Thyroid gland (tissue), 4 donors: ENCODE results near the gene ZNF232. TPM values are rescaled to one million over a fixed set of nuclear protein-coding genes. Genes with fewer than 3 reads are reported as not detected.
"Not testable (repeated sequence)": the region's sequence is repeated elsewhere in the genome, so short reads cannot be mapped to it uniquely, and the experiment has no call there.

Experiments used
- DNase-seq, 2 donors: peaks; one replicate each; pipeline ENCODE4 v3.0.0-alpha.2; 2019
- H3K27ac ChIP-seq, 3 donors: fragments of 200-600 bp; sonication (generic); 1 replicate in 2 of 3; 2 replicates in 1 of 3; pipeline ENCODE4 v1.5.1; 2016 to 2019; ENCODE audit warnings: mild to moderate bottlenecking in 1 of 3, moderate library complexity in 1 of 3
- H3K27me3 ChIP-seq: fragments of 200-600 bp; sonication (generic); one replicate; pipeline ENCODE4 v1.5.1; 2019
- H3K36me3 ChIP-seq, 2 donors: fragments of 200-600 bp; sonication (generic); one replicate each; pipeline ENCODE4 v1.5.1; 2016 to 2019
- H3K4me1 ChIP-seq, 2 donors: fragments of 200-600 bp; sonication (generic); one replicate each; pipeline ENCODE4 v1.5.1; 2017 to 2019
- H3K4me3 ChIP-seq, 3 donors: fragments of 200-600 bp; sonication (generic); replicated peaks in 1 of 3; 1 replicate in 2 of 3; 2 replicates in 1 of 3; pipeline ENCODE4 v1.5.1; 2016; ENCODE audit warnings: mild to moderate bottlenecking in 1 of 3
- H3K9me3 ChIP-seq: fragments of 200-600 bp; sonication (generic); one replicate; pipeline ENCODE4 v1.5.1; 2017
- POLR2A ChIP-seq, 2 donors: fragments of 450-650 bp; IDR thresholded peaks; one replicate each; pipeline ENCODE4 v1.6.1; 2017; ENCODE audit warnings: antibody characterized with exemption in 2 of 2, mild to moderate bottlenecking in 2 of 2, moderate library complexity in 1 of 2
- WGBS, 2 donors: methylation state at CpG; one replicate each; pipeline ENCODE4 v1.1.5; 2017; 5-methylcytosine and 5-hydroxymethylcytosine counted together
- intact Hi-C: fragments of 100-400 bp; cut with DNase I; formaldehyde crosslinking; loops from one replicate; pipeline ENCODE4 v1.15.1; 2023
- total RNA-seq, 4 donors: library from RNA; depleted of rRNA; stranded (reverse); fragments of >200 nt; gene quantifications; one replicate each; pipeline ENCODE4 v1.2.3, GENCODE V29; 2016
- TF ChIP-seq, protein P1 (sequence below), 6 experiments: fragments of 200-600 bp in 3 of 6; fragments of 450-650 bp in 3 of 6; sonication (generic) in 3 of 6; IDR thresholded peaks; one replicate each; pipeline ENCODE4 v1.5.1; 2016 to 2019; ENCODE audit warnings: antibody characterized with exemption in 6 of 6, mild to moderate bottlenecking in 2 of 6, inconsistent platforms in 1 of 6, moderate library complexity in 1 of 6

The ZNF232 gene
- total RNA-seq, 4 donors from 2014 or later = 7.5 to 13.7 (median 9.6) TPM

- H3K27me3 ChIP-seq = no peaks in the 10 kb centered on the region
- no peak overlapping the region for H3K27ac ChIP-seq
- H3K4me1 ChIP-seq = no peaks in the 10 kb centered on the region
- DNase-seq = no peak
- no peak overlapping the region for H3K4me3 ChIP-seq
- no peaks in the 10 kb centered on the region for H3K9me3 ChIP-seq
- H3K36me3 ChIP-seq = no peaks in the 10 kb centered on the region
- intact Hi-C loops = no loop called here
- no peak for TF ChIP-seq POLR2A (IDR thresholded peaks at IDR 0.05)
- 87 to 89% methylated on average over 7 of the region's 7 CpGs for WGBS, 2 donors
Observed at GRCh38 chr17:5131146-5131715, 19.6 kb upstream of the ZNF232 start.

DNA sequence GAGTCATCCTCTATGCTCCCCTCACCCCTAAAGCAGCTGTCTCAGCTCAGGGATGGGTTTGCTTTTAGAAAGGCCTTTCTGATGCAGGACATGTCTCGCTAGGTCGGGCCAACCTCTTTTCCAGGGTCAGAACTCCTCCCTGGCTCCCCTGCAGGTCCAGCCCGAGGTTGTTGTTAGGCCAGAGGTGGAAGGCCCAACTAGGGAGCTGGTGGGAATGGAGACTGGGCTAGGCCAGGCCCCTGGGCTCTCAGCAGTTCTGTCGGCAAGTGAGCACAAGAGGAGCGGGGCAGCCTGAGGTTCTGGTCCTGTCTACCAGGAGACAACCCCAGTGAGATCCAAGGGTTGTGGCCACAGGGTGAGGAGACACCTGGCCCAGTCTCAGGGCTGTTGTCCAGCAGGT, 19.0 kb upstream of the ZNF232 start:
- H3K27ac ChIP-seq, H3K9me3 ChIP-seq, intact Hi-C loops, H3K4me3 ChIP-seq, H3K27me3 ChIP-seq, H3K4me1 ChIP-seq, DNase-seq, H3K36me3 ChIP-seq: not testable (repeated sequence)
- WGBS, 2 donors = 90 to 96% methylated on average over 4 to 5 of the region's 5 CpGs

- intact Hi-C loops, H3K4me1 ChIP-seq: not testable (repeated sequence)
Observed at GRCh38 chr17:5130261-5130660, 18.6 kb upstream of the ZNF232 start.

GRCh38 chr17:5129770-5130169, 18.1 kb upstream of the ZNF232 start:
- H3K9me3 ChIP-seq, DNase-seq, H3K4me1 ChIP-seq, intact Hi-C loops, H3K27me3 ChIP-seq, H3K4me3 ChIP-seq, H3K36me3 ChIP-seq, H3K27ac ChIP-seq: not testable (repeated sequence)
- WGBS, 2 donors = 88 to 93% methylated on average over 7 to 8 of the region's 8 CpGs

More at GRCh38 chr17:5130261-5130660, 18.6 kb upstream of the ZNF232 start:
- H3K27ac ChIP-seq, DNase-seq, H3K27me3 ChIP-seq, H3K9me3 ChIP-seq, H3K36me3 ChIP-seq, H3K4me3 ChIP-seq: not testable (repeated sequence)
- WGBS, 2 donors = 90 to 97% methylated on average over 8 to 10 of the region's 10 CpGs

- H3K4me3 ChIP-seq = no peak overlapping the region
- TF ChIP-seq, protein P1, sequence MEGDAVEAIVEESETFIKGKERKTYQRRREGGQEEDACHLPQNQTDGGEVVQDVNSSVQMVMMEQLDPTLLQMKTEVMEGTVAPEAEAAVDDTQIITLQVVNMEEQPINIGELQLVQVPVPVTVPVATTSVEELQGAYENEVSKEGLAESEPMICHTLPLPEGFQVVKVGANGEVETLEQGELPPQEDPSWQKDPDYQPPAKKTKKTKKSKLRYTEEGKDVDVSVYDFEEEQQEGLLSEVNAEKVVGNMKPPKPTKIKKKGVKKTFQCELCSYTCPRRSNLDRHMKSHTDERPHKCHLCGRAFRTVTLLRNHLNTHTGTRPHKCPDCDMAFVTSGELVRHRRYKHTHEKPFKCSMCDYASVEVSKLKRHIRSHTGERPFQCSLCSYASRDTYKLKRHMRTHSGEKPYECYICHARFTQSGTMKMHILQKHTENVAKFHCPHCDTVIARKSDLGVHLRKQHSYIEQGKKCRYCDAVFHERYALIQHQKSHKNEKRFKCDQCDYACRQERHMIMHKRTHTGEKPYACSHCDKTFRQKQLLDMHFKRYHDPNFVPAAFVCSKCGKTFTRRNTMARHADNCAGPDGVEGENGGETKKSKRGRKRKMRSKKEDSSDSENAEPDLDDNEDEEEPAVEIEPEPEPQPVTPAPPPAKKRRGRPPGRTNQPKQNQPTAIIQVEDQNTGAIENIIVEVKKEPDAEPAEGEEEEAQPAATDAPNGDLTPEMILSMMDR (IDR thresholded peaks at IDR 0.05) = no peak
- no peak for TF ChIP-seq POLR2A (IDR thresholded peaks at IDR 0.05)
- no peaks in the 10 kb centered on the region for H3K27me3 ChIP-seq
- H3K9me3 ChIP-seq = no peaks in the 10 kb centered on the region
- H3K4me1 ChIP-seq = no peaks in the 10 kb centered on the region
- WGBS, 2 donors = 83 to 91% methylated on average over 10 to 11 of the region's 11 CpGs
- intact Hi-C loops = no loop called here
- H3K36me3 ChIP-seq = no peaks in the 10 kb centered on the region
- no peak overlapping the region for H3K27ac ChIP-seq
- DNase-seq = no peak
Observed at GRCh38 chr17:5128905-5129535, 17.3 kb upstream of the ZNF232 start.

- H3K9me3 ChIP-seq, H3K4me3 ChIP-seq, DNase-seq, intact Hi-C loops, H3K4me1 ChIP-seq, H3K27ac ChIP-seq, H3K36me3 ChIP-seq, H3K27me3 ChIP-seq: not testable (repeated sequence)
- 87 to 89% methylated on average over 8 of the region's 8 CpGs for WGBS, 2 donors
Observed at GRCh38 chr17:5128387-5128786, 16.7 kb upstream of the ZNF232 start.

DNA sequence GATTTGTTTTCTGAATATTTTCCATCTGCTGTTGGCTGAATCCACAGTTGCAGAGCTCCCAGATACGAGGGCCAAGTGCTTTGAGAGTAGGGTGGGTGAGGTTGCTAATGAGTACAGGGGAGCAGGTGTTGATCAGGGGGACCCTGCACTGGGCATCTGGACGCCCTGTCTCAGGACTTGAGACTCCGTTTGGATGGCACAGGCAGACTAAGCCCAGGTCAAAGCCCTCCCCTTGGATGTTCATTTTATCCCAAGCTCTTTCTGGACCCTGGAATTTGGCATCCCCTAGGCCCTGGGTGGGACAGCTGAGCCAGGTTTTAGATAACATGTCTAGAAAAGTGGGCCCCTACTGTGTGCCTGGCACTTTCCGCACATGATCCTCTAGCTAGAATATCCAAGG, 16.2 kb upstream of the ZNF232 start:
- no peak for TF ChIP-seq POLR2A (IDR thresholded peaks at IDR 0.05)
- TF ChIP-seq, protein P1 (IDR thresholded peaks at IDR 0.05) = no peak
- Histone ChIP-seq H3K27me3 (peaks cover 4% of the 10 kb centered on the region), H3K4me1 (peaks cover 1 to 6% of the 10 kb centered on the region in 2 donors), H3K36me3 (no peaks in the 10 kb centered on the region), H3K27ac (no peak overlapping the region), H3K4me3 (no peak overlapping the region), H3K9me3 (no peaks in the 10 kb centered on the region)
- intact Hi-C loops = no loop called here
- no peak for DNase-seq
- WGBS, 2 donors = 69 to 80% methylated on average over 3 to 4 of the region's 4 CpGs
